Body of pancreas (tissue), 4 donors: ENCODE measurements around the gene PEMT.

ENCODE experiments used
- POLR2A ChIP-seq, 3 donors: fragments of 450-650 bp; IDR thresholded peaks; one replicate each; pipeline ENCODE4 v1.6.1; 2016; ENCODE audit warnings: antibody characterized with exemption in 3 of 3, mild to moderate bottlenecking in 2 of 3
- TF ChIP-seq, protein P1 (sequence below), 7 experiments: fragments of 450-650 bp in 4 of 7; fragments of 200-600 bp in 3 of 7; sonication (generic) in 3 of 7; IDR thresholded peaks; one replicate each; pipeline ENCODE4 v1.5.1; 2016 to 2019; ENCODE audit warnings: antibody characterized with exemption in 7 of 7

DNA sequence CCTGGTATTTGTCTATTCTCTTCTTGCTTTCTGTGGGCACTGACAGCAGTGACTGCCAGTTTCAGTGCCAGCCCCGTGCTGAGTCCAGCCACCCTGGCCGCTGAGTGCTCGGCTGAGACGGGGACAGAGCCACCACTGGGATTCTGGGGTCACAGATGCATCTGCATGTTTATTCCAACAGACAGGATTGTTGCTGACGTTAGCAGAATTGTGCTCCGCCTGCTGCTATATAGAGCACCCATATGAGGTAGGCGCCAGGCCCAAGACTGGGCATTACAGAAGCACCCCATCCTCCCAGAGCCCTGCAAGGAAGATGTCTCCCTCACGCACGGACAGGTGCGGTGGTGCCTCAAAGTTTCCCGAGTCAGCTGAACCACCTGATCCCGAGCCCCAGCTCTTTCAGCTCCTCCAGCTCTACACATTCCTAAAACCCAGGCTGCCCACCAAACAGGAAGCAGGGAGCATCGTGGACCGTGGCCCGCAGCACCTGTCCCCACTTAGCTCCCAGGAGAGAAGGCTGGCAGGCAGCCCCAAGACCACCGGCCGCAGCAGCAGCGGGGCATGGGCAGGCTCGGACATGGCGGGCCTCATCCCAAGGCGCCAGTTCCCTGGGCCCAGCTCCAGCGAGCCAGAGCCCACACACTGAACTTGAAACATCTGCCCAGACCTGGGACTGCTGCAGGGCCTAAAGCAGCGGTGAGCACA lies 50.4 kb downstream of the PEMT start:
- TF ChIP-seq, protein P1, sequence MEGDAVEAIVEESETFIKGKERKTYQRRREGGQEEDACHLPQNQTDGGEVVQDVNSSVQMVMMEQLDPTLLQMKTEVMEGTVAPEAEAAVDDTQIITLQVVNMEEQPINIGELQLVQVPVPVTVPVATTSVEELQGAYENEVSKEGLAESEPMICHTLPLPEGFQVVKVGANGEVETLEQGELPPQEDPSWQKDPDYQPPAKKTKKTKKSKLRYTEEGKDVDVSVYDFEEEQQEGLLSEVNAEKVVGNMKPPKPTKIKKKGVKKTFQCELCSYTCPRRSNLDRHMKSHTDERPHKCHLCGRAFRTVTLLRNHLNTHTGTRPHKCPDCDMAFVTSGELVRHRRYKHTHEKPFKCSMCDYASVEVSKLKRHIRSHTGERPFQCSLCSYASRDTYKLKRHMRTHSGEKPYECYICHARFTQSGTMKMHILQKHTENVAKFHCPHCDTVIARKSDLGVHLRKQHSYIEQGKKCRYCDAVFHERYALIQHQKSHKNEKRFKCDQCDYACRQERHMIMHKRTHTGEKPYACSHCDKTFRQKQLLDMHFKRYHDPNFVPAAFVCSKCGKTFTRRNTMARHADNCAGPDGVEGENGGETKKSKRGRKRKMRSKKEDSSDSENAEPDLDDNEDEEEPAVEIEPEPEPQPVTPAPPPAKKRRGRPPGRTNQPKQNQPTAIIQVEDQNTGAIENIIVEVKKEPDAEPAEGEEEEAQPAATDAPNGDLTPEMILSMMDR (IDR thresholded peaks at IDR 0.05), result no peak
- no peak for TF ChIP-seq POLR2A (IDR thresholded peaks at IDR 0.05)
